A673 (cell line): ENCODE measurements around the gene GALNT6. TPM values are rescaled to one million over a fixed set of nuclear protein-coding genes. Genes with fewer than 3 reads are reported as not detected.

Experiments used
- BruUV-seq: library from RNA; stranded (reverse); fragments of 400-500 nt; replicated peaks from 2 replicates; lab custom pipeline; 2021; lab: Mats Ljungman, UMichigan
- CTCF ChIA-PET: fragments of 300-600 bp; sonication (Branson Sonifier 250); formaldehyde crosslinking; loops from one replicate; lab custom pipeline; 2022; ENCODE audit warnings: antibody characterized with exemption; lab: Charles Lee
- POLR2A ChIA-PET: fragments of 300-600 bp; sonication (Branson Sonifier 250); formaldehyde crosslinking; loops from one replicate; lab custom pipeline; 2022; ENCODE audit warnings: antibody characterized with exemption; ENCODE audit not compliant: low non-redundant PET; lab: Charles Lee
- DNase-seq: peaks from one replicate; pipeline ENCODE4 v3.0.0-alpha.2; 2015; ENCODE audit warnings: low spot score
- H3K27ac ChIP-seq: fragments of 200-600 bp; sonication (generic); 2 replicates; pipeline ENCODE4 v1.5.1; 2016; ENCODE audit warnings: mixed run types, low read depth, mild to moderate bottlenecking, mixed read lengths, antibody characterized with exemption, low read length; ENCODE audit not compliant: poor library complexity, severe bottlenecking
- H3K27me3 ChIP-seq: fragments of 200-600 bp; sonication (generic); replicated peaks from 2 replicates; pipeline ENCODE4 v1.6.1; 2017; ENCODE audit warnings: mixed run types, low read depth, mild to moderate bottlenecking, mixed read lengths, antibody characterized with exemption, low read length; ENCODE audit not compliant: insufficient read depth, poor library complexity
- H3K36me3 ChIP-seq: fragments of 200-600 bp; sonication (generic); 2 replicates; pipeline ENCODE4 v1.6.1; 2016; ENCODE audit warnings: mixed run types, mild to moderate bottlenecking, mixed read lengths, antibody characterized with exemption, low read length; ENCODE audit not compliant: insufficient read depth, poor library complexity, severe bottlenecking
- H3K4me1 ChIP-seq: fragments of 200-600 bp; sonication (generic); 2 replicates; pipeline ENCODE4 v1.6.1; 2017; ENCODE audit warnings: mixed run types, mild to moderate bottlenecking, mixed read lengths, antibody characterized with exemption, low read length; ENCODE audit not compliant: insufficient read depth, poor library complexity, severe bottlenecking
- H3K4me3 ChIP-seq: fragments of 200-600 bp; sonication (generic); 2 replicates; pipeline ENCODE4 v1.5.1; 2016; ENCODE audit warnings: low read depth, mixed run types, mild to moderate bottlenecking, mixed read lengths, low read length; ENCODE audit not compliant: poor library complexity, severe bottlenecking
- H3K9me3 ChIP-seq: fragments of 200-600 bp; sonication (generic); 2 replicates; pipeline ENCODE4 v1.6.1; 2016; ENCODE audit warnings: mixed run types, low read depth, mild to moderate bottlenecking, mixed read lengths, antibody characterized with exemption, low read length; ENCODE audit not compliant: poor library complexity, severe bottlenecking
- CTCF ChIP-seq: fragments of 300-800, 200-600 bp; sonication (generic); conservative IDR thresholded peaks from 2 replicates; pipeline ENCODE4 v1.5.1; 2017; ENCODE audit warnings: low read depth, mild to moderate bottlenecking, antibody characterized with exemption, low read length, moderate library complexity, mixed read lengths
- EZH2 ChIP-seq: fragments of 200-600 bp; sonication (generic); IDR thresholded peaks from 2 replicates; pipeline ENCODE4 v1.6.1; 2017; ENCODE audit warnings: borderline replicate concordance, low read depth, mild to moderate bottlenecking, mixed read lengths, antibody characterized with exemption, low read length; ENCODE audit not compliant: poor library complexity, severe bottlenecking
- intact Hi-C: fragments of 100-400 bp; cut with micrococcal nuclease; formaldehyde crosslinking; loops from one replicate; pipeline ENCODE4 v1.10.0; 2022; ENCODE audit not compliant: unreplicated experiment
- total RNA-seq: library from RNA; stranded (reverse); gene quantifications from 2 replicates; pipeline ENCODE4 v1.2.3, GENCODE V29; 2021

GALNT6 gene
- total RNA-seq, 1 experiment from 2014 or later: 0.26 TPM

GRCh38 chr12:51419425-51420193 lies 28.4 kb upstream of the GALNT6 start:
- H3K27ac ChIP-seq: no peak overlapping the region
- POLR2A ChIA-PET: no interaction called here

DNA sequence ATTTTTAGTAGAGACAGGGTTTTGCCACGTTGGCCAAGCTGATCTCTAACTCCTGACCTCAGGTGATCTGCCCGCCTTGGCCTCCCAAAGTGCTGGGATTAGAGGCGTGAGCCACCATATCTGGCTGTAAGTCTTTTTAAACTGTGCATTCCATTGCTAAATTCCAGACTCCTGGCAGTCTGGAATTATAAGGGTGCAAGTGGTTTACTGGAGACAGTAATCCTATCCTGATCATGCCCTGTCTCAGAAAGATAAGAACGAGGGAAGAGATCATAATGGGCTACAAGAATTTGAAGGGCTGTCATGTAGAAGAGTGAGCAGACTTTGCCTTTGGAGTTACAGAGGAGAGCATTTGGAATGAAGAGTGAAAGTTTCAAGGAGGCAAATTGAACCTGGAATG lies 26.6 kb upstream of the GALNT6 start:
- DNase-seq: no peak
- ChIA-PET POLR2A (no interaction called here), CTCF (no interaction called here)
- TF ChIP-seq CTCF: no peak
- TF ChIP-seq EZH2: no peak
- intact Hi-C loops: no loop called here
- H3K9me3 ChIP-seq: no peaks in the 10 kb centered on the region
- no peaks in the 10 kb centered on the region for H3K27me3 ChIP-seq
- BruUV-seq: no TSS peak
- H3K36me3 ChIP-seq: no peaks in the 10 kb centered on the region
- H3K4me3 ChIP-seq: no peak overlapping the region
- H3K4me1 ChIP-seq: peaks cover 8% of the 10 kb centered on the region
- H3K27ac ChIP-seq: no peak overlapping the region

More at GRCh38 chr12:51419425-51420193, 28.4 kb upstream of the GALNT6 start:
- DNase-seq: peak; percentile 30
- Histone ChIP-seq H3K4me3 (no peak overlapping the region), H3K27me3 (peaks cover under 1% of the 10 kb centered on the region), H3K36me3 (no peaks in the 10 kb centered on the region), H3K4me1 (peaks cover 8% of the 10 kb centered on the region), H3K9me3 (no peaks in the 10 kb centered on the region)
- TF ChIP-seq EZH2 (no peak), CTCF (no peak)
- no TSS peak for BruUV-seq
- CTCF ChIA-PET: interaction anchor here (0.6 kb wide), 3 partner anchors 99 to 703 kb away, joined by 3 to 9 read pairs (median 4); no protein-coding TSS in a partner anchor
- intact Hi-C loops: loop anchor here (2.0 kb wide), 1 partner anchor 455 kb away; no protein-coding TSS in a partner anchor

- Histone ChIP-seq H3K36me3 (no peaks in the 10 kb centered on the region), H3K4me1 (peaks cover 8% of the 10 kb centered on the region), H3K4me3 (no peak overlapping the region), H3K27me3 (no peaks in the 10 kb centered on the region), H3K27ac (no peak overlapping the region), H3K9me3 (no peaks in the 10 kb centered on the region)
- no peak for TF ChIP-seq CTCF
- no peak for TF ChIP-seq EZH2
- ChIA-PET POLR2A (no interaction called here), CTCF (no interaction called here)
- DNase-seq: no peak
- no TSS peak for BruUV-seq
- intact Hi-C loops: no loop called here
Observed at GRCh38 chr12:51415931-51416330, 24.7 kb upstream of the GALNT6 start.
